Central memory CD4-positive, alpha-beta T cell (primary cell): ENCODE data around the gene SMNDC1.

Source experiments
- DNase-seq: peaks from one replicate; pipeline ENCODE4 v3.0.0; 2022

SMNDC1 gene

GRCh38 chr10:110326351-110327032, 21.8 kb upstream of the SMNDC1 start:
- no peak for DNase-seq

- no peak for DNase-seq
Observed at GRCh38 chr10:110324805-110325280, 20.1 kb upstream of the SMNDC1 start.

GRCh38 chr10:110324201-110324804, 19.6 kb upstream of the SMNDC1 start:
- no peak for DNase-seq

- DNase-seq, result no peak
Observed at GRCh38 chr10:110323503-110323902, 18.8 kb upstream of the SMNDC1 start.

- DNase-seq, result no peak
Observed at GRCh38 chr10:110321869-110322620, 17.3 kb upstream of the SMNDC1 start.

GRCh38 chr10:110317866-110318850, 13.4 kb upstream of the SMNDC1 start:
- DNase-seq, result no peak

GRCh38 chr10:110313674-110314073, 9.0 kb upstream of the SMNDC1 start:
- no peak for DNase-seq

GRCh38 chr10:110312206-110312605, 7.5 kb upstream of the SMNDC1 start:
- DNase-seq, result no peak

- DNase-seq, result peak; percentile 46
Observed at GRCh38 chr10:110311357-110311949, 6.7 kb upstream of the SMNDC1 start.

- no peak for DNase-seq
Observed at GRCh38 chr10:110310741-110311140, 6.0 kb upstream of the SMNDC1 start.

GRCh38 chr10:110307805-110308204, 3.1 kb upstream of the SMNDC1 start:
- no peak for DNase-seq

- no peak for DNase-seq
Observed at GRCh38 chr10:110306452-110306768, 1.7 kb upstream of the SMNDC1 start.

- peak; percentile 79 for DNase-seq
Observed at GRCh38 chr10:110305767-110306451, 1.2 kb upstream of the SMNDC1 start.

- no peak for DNase-seq
Observed at GRCh38 chr10:110304394-110304779, 333 bp downstream of the SMNDC1 start.

- DNase-seq, result no peak
Observed at GRCh38 chr10:110303681-110304080, 1.0 kb downstream of the SMNDC1 start.

- no peak for DNase-seq
Observed at GRCh38 chr10:110300486-110300986, 4.2 kb downstream of the SMNDC1 start.

- DNase-seq, result no peak
Observed at GRCh38 chr10:110296966-110297365, 7.8 kb downstream of the SMNDC1 start.

- DNase-seq, result no peak
Observed at GRCh38 chr10:110286841-110287240, 17.9 kb downstream of the SMNDC1 start.

GRCh38 chr10:110285501-110285900, 19.2 kb downstream of the SMNDC1 start:
- DNase-seq, result no peak

- no peak for DNase-seq
Observed at GRCh38 chr10:110284262-110284661, 20.5 kb downstream of the SMNDC1 start.

GRCh38 chr10:110279407-110279986, 25.2 kb downstream of the SMNDC1 start:
- DNase-seq, result peak; percentile 38
